Astrocyte (in vitro differentiated cells and primary cell): ENCODE results near the gene PRR7.

Source experiments
- EZH2 ChIP-seq: IDR thresholded peaks from 2 replicates; pipeline ENCODE4 v1.6.1; 2012; ENCODE audit warnings: mild to moderate bottlenecking, low read length, inconsistent platforms; ENCODE audit not compliant: insufficient read depth
- TF ChIP-seq, protein P1 (sequence below): IDR thresholded peaks from 2 replicates; pipeline ENCODE4 v1.5.1; 2011; ENCODE audit warnings: low read depth, mild to moderate bottlenecking, inconsistent platforms, low read length, moderate library complexity; ENCODE audit not compliant: insufficient read depth

GRCh38 chr5:177404641-177405179 is 41.9 kb upstream of the PRR7 start:
- no peak for TF ChIP-seq EZH2
- TF ChIP-seq, protein P1, sequence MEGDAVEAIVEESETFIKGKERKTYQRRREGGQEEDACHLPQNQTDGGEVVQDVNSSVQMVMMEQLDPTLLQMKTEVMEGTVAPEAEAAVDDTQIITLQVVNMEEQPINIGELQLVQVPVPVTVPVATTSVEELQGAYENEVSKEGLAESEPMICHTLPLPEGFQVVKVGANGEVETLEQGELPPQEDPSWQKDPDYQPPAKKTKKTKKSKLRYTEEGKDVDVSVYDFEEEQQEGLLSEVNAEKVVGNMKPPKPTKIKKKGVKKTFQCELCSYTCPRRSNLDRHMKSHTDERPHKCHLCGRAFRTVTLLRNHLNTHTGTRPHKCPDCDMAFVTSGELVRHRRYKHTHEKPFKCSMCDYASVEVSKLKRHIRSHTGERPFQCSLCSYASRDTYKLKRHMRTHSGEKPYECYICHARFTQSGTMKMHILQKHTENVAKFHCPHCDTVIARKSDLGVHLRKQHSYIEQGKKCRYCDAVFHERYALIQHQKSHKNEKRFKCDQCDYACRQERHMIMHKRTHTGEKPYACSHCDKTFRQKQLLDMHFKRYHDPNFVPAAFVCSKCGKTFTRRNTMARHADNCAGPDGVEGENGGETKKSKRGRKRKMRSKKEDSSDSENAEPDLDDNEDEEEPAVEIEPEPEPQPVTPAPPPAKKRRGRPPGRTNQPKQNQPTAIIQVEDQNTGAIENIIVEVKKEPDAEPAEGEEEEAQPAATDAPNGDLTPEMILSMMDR: no peak
